OCI-LY3 (cell line): ENCODE results near the gene MYCN.

Experiments used
- EZH2phosphoT487 ChIP-seq: fragments of 200-600 bp; shearing (Covaris generic); IDR thresholded peaks from 2 replicates; pipeline ENCODE4 v1.6.1; 2018; ENCODE audit warnings: antibody characterized with exemption, mixed run types, low read depth
- TF ChIP-seq, protein P1 (sequence below): fragments of 200-600, 300-600 bp; sonication (generic); IDR thresholded peaks from 2 replicates; pipeline ENCODE4 v1.5.1; 2014; ENCODE audit warnings: antibody characterized with exemption, low read length, low read depth

DNA sequence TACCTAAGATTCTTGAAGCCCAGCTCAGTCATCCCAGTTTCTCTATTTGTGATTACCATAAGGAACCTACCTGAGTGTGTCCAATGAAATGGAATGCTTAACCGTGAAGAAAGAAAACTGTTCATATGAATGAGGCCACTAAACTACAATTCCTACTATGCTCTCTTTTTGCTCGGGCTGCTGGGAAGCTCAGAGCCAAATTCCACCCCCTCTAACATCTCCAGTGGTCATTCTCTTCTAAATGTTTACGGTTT, 8.3 kb downstream of the MYCN start:
- TF ChIP-seq, protein P1, sequence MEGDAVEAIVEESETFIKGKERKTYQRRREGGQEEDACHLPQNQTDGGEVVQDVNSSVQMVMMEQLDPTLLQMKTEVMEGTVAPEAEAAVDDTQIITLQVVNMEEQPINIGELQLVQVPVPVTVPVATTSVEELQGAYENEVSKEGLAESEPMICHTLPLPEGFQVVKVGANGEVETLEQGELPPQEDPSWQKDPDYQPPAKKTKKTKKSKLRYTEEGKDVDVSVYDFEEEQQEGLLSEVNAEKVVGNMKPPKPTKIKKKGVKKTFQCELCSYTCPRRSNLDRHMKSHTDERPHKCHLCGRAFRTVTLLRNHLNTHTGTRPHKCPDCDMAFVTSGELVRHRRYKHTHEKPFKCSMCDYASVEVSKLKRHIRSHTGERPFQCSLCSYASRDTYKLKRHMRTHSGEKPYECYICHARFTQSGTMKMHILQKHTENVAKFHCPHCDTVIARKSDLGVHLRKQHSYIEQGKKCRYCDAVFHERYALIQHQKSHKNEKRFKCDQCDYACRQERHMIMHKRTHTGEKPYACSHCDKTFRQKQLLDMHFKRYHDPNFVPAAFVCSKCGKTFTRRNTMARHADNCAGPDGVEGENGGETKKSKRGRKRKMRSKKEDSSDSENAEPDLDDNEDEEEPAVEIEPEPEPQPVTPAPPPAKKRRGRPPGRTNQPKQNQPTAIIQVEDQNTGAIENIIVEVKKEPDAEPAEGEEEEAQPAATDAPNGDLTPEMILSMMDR: no peak
- TF ChIP-seq EZH2phosphoT487: no peak
